ENCODE measurements around the gene ZFAND6. TPM values are rescaled to one million over a fixed set of nuclear protein-coding genes. Genes with fewer than 3 reads are reported as not detected.

The ZFAND6 gene
- total RNA-seq, 1 donor from 2014 or later = 87.4 TPM

DNA sequence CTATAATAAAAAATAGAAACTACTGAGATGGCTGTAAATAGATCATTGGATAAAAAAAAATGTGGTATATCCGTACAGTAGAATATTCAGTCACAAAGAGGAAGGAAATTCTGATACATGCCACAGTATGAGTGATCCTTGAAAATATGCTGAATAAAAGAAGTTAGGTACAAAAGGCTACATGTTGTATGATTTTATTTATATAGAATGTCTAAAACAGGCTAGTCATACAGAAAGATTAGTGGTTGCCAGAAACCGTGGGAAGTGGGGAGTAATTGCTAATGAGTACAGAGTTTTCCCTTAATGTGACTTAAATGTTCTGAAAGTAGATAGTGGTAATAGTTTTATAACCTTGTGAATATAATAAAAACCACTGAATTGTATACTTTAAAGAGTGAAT, 68.4 kb downstream of the ZFAND6 start:
- H3K4me3 ChIP-seq = no peak overlapping the region
- no peak overlapping the region for H3K27ac ChIP-seq
- no peaks in the 10 kb centered on the region for H3K4me1 ChIP-seq
- TF ChIP-seq, protein P1, sequence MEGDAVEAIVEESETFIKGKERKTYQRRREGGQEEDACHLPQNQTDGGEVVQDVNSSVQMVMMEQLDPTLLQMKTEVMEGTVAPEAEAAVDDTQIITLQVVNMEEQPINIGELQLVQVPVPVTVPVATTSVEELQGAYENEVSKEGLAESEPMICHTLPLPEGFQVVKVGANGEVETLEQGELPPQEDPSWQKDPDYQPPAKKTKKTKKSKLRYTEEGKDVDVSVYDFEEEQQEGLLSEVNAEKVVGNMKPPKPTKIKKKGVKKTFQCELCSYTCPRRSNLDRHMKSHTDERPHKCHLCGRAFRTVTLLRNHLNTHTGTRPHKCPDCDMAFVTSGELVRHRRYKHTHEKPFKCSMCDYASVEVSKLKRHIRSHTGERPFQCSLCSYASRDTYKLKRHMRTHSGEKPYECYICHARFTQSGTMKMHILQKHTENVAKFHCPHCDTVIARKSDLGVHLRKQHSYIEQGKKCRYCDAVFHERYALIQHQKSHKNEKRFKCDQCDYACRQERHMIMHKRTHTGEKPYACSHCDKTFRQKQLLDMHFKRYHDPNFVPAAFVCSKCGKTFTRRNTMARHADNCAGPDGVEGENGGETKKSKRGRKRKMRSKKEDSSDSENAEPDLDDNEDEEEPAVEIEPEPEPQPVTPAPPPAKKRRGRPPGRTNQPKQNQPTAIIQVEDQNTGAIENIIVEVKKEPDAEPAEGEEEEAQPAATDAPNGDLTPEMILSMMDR (IDR thresholded peaks at IDR 0.05) = no peak
- TF ChIP-seq POLR2AphosphoS5 (IDR thresholded peaks at IDR 0.05; ENCODE audit: insufficient read depth in 1 of 2, low read depth in 1 of 2) (no peak), POLR2A (IDR thresholded peaks at IDR 0.05) (no peak)
- DNase-seq (ENCODE audit: extremely low spot score in 2 of 2) = no peak
- H3K9me3 ChIP-seq = no peaks in the 10 kb centered on the region
- H3K36me3 ChIP-seq = peaks cover 0 to 23% of the 10 kb centered on the region in 2 donors
- no peaks in the 10 kb centered on the region for H3K27me3 ChIP-seq
- intact Hi-C loops (cut with DNase I) = no loop called here

DNA sequence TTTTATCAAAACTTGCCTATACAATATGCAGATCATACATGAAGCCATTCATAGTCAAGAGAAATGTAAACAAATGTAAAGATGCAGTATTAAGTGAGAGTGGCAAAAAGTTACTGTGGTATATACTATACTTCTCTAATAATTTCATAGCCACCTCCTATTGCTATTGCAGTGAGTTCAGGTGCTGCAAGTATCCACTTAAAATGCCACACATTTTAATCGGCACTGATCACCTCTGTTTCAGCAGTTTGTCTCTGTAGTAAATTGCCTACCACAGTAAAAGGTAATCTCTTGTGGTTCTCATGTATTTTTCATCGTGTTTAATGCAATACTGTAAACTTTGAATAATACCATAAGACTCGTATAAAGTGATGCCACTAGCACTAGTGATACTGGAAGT, 72.9 kb downstream of the ZFAND6 start:
- no peaks in the 10 kb centered on the region for H3K9me3 ChIP-seq
- H3K4me1 ChIP-seq = no peaks in the 10 kb centered on the region
- H3K27ac ChIP-seq = no peak overlapping the region
- no peak overlapping the region for H3K4me3 ChIP-seq
- DNase-seq (ENCODE audit: extremely low spot score in 2 of 2) = no peak
- no peaks in the 10 kb centered on the region for H3K27me3 ChIP-seq
- intact Hi-C loops (cut with DNase I) = no loop called here
- peaks cover 0 to 34% of the 10 kb centered on the region in 2 donors for H3K36me3 ChIP-seq
- TF ChIP-seq POLR2AphosphoS5 (IDR thresholded peaks at IDR 0.05; ENCODE audit: insufficient read depth in 1 of 2, low read depth in 1 of 2) (no peak), POLR2A (IDR thresholded peaks at IDR 0.05) (no peak)
- TF ChIP-seq, protein P1 (IDR thresholded peaks at IDR 0.05) = no peak

DNA sequence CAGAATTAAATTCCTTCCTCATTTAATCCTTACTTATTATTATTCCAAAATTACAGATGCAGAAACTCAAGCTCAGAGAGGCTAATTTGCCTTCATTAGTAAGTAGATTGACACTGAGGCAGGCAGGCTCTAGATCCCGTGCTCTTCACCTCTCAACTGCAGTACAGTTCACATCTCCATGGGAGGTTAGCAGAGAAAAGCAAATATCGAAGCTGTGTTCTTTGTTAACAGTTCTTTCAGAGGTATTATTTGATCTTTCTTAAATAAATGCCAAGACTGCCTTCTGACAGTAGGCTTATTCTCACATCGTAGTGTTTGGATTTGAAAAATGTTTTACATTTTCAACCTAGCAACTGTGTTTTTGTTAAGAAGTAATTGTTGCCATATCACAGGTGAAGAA, 77.4 kb downstream of the ZFAND6 start:
- Histone ChIP-seq H3K27me3 (no peaks in the 10 kb centered on the region), H3K27ac (no peak overlapping the region), H3K9me3 (no peaks in the 10 kb centered on the region), H3K36me3 (peaks cover 0 to 27% of the 10 kb centered on the region in 2 donors), H3K4me1 (no peaks in the 10 kb centered on the region), H3K4me3 (no peak overlapping the region)
- intact Hi-C loops (cut with DNase I) = no loop called here
- no peak for DNase-seq (ENCODE audit: extremely low spot score in 2 of 2)
- TF ChIP-seq, protein P1 (IDR thresholded peaks at IDR 0.05) = no peak
- TF ChIP-seq POLR2AphosphoS5 (IDR thresholded peaks at IDR 0.05; ENCODE audit: insufficient read depth in 1 of 2, low read depth in 1 of 2) (no peak), POLR2A (IDR thresholded peaks at IDR 0.05) (no peak)

DNA sequence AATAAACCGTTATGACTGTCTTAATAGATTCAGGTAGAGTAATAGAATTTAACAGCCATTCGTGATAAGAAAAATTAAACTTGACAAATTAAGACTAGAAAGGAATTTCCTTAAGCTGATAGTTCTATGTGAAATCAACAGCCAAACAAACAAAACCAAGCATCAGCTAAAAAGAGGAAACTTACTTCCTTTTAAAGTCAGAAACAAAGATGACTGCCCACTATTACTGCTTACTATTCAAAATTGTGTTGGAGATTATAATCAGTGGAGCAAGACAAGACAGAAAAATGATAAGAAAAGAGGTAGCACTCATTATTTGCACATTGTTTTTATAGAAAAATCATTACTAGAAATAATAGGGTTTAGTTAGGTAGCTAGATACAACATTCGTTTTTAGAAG, 79.5 kb downstream of the ZFAND6 start:
- H3K9me3 ChIP-seq = no peaks in the 10 kb centered on the region
- DNase-seq (ENCODE audit: extremely low spot score in 2 of 2) = no peak
- no peak overlapping the region for H3K4me3 ChIP-seq
- H3K27me3 ChIP-seq = no peaks in the 10 kb centered on the region
- no peaks in the 10 kb centered on the region for H3K4me1 ChIP-seq
- intact Hi-C loops (cut with DNase I) = no loop called here
- no peak overlapping the region for H3K27ac ChIP-seq
- H3K36me3 ChIP-seq = peaks cover 0 to 19% of the 10 kb centered on the region in 2 donors
- TF ChIP-seq POLR2AphosphoS5 (IDR thresholded peaks at IDR 0.05; ENCODE audit: insufficient read depth in 1 of 2, low read depth in 1 of 2) = no peak
- TF ChIP-seq, protein P1 (IDR thresholded peaks at IDR 0.05) = no peak
- TF ChIP-seq POLR2A (IDR thresholded peaks at IDR 0.05) = no peak

DNA sequence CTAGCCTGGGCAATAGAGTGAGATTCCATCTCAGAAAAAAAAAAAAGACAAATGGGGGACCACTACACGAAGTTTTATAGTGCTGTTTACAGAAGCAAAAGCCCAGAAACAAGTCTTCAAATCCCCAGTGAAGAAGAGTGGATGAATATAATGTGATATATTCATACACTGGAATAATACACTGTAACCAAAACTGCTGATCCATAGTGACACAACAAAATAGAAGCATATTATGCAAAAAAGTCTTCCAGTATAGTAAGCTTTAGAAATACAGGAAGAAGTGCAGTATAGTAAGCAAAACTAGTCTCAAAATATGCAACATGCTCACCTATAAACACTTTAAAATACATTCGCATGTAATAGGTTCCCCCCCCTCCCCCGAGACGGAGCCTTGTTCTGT, 81.4 kb downstream of the ZFAND6 start:
- no peak for DNase-seq (ENCODE audit: extremely low spot score in 2 of 2)
- Histone ChIP-seq H3K36me3 (peaks cover 0 to 8% of the 10 kb centered on the region in 2 donors), H3K27ac (no peak overlapping the region), H3K4me3 (no peak overlapping the region), H3K4me1 (no peaks in the 10 kb centered on the region), H3K9me3 (no peaks in the 10 kb centered on the region), H3K27me3 (no peaks in the 10 kb centered on the region)
- TF ChIP-seq POLR2AphosphoS5 (IDR thresholded peaks at IDR 0.05; ENCODE audit: insufficient read depth in 1 of 2, low read depth in 1 of 2) = no peak
- no peak for TF ChIP-seq POLR2A (IDR thresholded peaks at IDR 0.05)
- TF ChIP-seq, protein P1 (IDR thresholded peaks at IDR 0.05) = no peak
- intact Hi-C loops (cut with DNase I) = no loop called here

All from vagina (tissue), 2 donors.